DOHH2 (cell line): ENCODE data around the gene EPHB1.

ENCODE experiments used
- CTCF ChIP-seq: fragments of 200-600 bp; sonication (generic); IDR thresholded peaks from one replicate; pipeline ENCODE4 v1.5.1; 2014; ENCODE audit warnings: antibody characterized with exemption, mild to moderate bottlenecking, low read depth, low read length; ENCODE audit not compliant: poor library complexity, severe bottlenecking
- EZH2phosphoT487 ChIP-seq: fragments of 200-600 bp; sonication (generic); IDR thresholded peaks from 2 replicates; pipeline ENCODE4 v1.6.1; 2017; ENCODE audit warnings: borderline replicate concordance, mild to moderate bottlenecking, antibody characterized with exemption, low read length, moderate library complexity, mixed read lengths

- TF ChIP-seq CTCF (no peak), EZH2phosphoT487 (no peak)
Observed at GRCh38 chr3:135013206-135013605, 218.1 kb downstream of the EPHB1 start.
